GM18951 (cell line): ENCODE results near the gene PIK3R5.
"Not testable (repeated sequence)": the region's sequence is repeated elsewhere in the genome, so short reads cannot be mapped to it uniquely, and the experiment has no call there.

Experiments
- POLR2A ChIP-seq: IDR thresholded peaks from 4 replicates; pipeline ENCODE4 v1.6.1; 2011; ENCODE audit warnings: mild to moderate bottlenecking; ENCODE audit not compliant: insufficient read length, insufficient read depth; ENCODE audit errors: extremely low read depth
- in situ Hi-C: fragments of 300-500 bp; cut with MboI; formaldehyde crosslinking; loops from one replicate; pipeline ENCODE4 v1.12.0; 2022; ENCODE audit warnings: low sequenced_read_pairs, mixed read lengths, inconsistent platforms; ENCODE audit not compliant: unreplicated experiment

Gene PIK3R5

GRCh38 chr17:8862213-8863056 is 103.1 kb downstream of the PIK3R5 start:
- in situ Hi-C loops: no loop called here
- TF ChIP-seq POLR2A: no peak

- in situ Hi-C loops: no loop called here
- TF ChIP-seq POLR2A: no peak
Measured at GRCh38 chr17:8861495-8862181, 103.9 kb downstream of the PIK3R5 start.

DNA sequence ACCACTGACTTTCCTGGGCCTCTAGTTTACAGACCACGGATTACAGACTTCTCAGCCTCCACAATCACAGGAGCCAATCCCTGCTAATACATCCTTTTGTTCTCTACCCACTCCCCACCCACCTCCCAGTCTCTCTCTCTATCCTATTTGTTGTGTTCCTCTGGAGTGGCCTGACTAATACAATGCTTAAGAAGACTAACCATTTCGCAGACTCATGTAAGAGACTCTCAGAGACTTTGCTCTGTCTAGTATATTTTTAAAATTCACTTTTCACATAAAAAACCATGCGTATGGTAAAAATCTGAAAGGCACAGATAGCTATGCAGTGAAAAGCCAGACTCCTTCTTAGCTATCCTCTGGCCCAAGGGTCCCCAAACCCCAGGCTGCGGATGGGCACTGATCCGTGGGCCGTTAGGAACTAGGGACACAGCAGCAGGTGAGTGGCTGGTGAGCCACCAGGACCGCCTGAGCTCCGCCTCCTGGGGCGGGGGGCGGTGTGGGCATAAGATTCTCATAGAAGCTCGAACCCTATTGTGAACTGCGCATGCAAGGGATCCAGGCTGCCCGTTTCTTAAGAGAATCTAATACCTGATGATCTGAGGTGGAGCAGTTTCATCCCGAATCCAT is 105.6 kb downstream of the PIK3R5 start:
- in situ Hi-C loops: no loop called here
- no peak for TF ChIP-seq POLR2A

- no peak for TF ChIP-seq POLR2A
- in situ Hi-C loops: no loop called here
Measured at GRCh38 chr17:8859027-8859803, 106.3 kb downstream of the PIK3R5 start.

DNA sequence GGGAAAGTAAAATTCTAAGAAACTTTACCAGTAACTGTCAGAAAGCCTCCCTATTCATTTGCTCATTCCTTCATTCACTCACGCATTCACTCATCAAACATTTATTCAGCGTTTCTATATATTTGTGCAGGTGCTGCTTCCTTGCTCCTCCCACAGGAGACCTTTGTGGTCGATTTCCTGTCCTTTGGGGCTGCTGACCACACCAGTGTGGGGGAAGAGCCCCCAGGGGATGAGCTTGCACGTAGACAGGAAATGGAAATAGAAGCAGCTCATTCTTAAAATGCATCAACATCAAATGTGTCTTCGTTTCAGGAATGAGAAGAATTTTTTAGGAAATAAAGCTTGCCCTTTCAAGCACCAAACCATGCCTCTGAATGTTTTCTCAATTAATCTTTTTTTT is 107.6 kb downstream of the PIK3R5 start:
- peak; percentile 29 for TF ChIP-seq POLR2A
- in situ Hi-C loops: no loop called here

DNA sequence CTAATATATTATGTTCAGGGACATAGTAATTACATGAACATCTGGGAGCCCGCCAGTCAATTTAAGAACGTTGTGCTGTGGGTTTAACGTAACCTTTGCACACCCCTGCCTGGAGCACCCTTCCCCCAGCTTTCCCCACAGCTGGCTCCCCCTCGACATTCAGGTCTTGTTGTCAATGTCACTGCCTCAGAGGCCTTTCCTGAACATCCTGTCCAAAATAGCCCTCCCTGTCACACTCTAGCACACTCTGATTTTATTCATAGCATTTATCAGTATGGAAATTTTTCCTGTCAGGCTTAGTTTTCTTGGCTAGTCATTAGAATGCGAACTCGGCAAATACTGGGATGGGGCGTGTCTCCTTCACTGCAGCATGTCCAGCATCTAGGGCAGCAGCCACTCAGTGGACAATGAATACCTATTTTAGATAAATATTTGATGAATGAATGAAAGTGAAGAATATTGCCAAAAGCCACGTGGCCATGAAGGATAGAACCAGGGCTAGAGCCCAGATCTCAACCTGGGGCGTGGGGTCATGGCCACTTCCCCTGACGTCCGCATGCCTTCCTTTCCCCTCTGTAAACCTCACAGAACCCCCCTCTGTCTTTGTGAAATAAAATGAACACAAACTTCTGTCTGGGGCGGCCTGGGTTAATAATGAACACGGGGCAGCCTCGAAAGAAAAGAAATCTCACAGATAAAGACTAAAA is 108.5 kb downstream of the PIK3R5 start:
- TF ChIP-seq POLR2A: peak; percentile 36
- in situ Hi-C loops: no loop called here

DNA sequence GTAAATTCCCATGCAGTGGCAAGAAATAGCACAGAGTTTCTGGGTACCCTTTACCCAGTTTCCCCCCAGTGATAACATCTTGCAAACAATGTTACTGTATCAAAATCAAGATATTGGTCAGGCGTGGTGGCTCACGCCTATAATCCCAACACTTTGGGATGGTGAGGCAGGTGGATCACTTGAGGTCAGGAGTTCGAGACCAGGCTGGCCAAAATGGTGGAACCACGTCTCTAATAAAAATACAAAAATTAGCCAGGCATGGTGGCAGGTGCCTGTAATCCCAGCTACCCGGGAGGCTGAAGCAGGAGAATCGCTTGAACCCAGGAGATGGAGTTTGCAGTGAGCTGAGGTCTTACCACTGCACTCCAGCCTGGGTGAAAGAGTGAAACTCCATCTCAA is 109.3 kb downstream of the PIK3R5 start:
- in situ Hi-C loops: not testable (repeated sequence)

DNA sequence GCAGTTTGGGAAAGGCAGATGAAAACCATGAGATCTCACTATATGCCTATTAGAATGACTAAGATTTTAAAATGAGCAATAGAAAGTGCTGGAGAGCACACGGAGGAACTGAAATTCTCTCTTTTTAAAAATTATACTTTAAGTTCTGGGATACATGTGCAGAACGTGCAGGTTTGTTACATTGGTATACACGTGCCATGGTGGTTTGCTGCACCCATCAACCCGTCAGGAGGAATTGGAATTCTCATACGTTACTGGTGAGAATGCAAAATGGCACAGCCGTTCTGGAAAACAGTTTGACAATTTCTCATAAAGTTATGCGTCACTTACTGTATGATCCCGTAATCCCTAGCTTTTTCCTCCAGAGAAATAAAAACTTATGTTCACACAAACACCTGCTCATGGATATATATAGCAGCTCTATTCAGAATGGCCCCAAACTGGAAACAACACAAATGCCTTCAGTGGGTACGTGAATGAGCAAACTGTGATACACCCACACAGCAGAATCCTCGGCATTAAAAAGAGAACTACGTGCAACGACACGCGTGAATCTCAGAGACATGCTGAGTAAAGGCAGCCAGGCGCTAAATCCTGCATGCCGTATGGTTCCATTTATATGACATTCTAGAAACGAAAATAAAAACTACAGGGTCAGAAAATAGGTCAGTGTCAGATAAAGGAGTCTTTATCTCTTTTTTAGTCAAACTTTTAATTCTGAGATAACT is 109.9 kb downstream of the PIK3R5 start:
- in situ Hi-C loops: no loop called here

GRCh38 chr17:8851600-8851999 is 113.9 kb downstream of the PIK3R5 start:
- no peak for TF ChIP-seq POLR2A
- in situ Hi-C loops: no loop called here

More for the DNA sequence above, 109.9 kb downstream of the PIK3R5 start:
- TF ChIP-seq POLR2A: peak; percentile 30

DNA sequence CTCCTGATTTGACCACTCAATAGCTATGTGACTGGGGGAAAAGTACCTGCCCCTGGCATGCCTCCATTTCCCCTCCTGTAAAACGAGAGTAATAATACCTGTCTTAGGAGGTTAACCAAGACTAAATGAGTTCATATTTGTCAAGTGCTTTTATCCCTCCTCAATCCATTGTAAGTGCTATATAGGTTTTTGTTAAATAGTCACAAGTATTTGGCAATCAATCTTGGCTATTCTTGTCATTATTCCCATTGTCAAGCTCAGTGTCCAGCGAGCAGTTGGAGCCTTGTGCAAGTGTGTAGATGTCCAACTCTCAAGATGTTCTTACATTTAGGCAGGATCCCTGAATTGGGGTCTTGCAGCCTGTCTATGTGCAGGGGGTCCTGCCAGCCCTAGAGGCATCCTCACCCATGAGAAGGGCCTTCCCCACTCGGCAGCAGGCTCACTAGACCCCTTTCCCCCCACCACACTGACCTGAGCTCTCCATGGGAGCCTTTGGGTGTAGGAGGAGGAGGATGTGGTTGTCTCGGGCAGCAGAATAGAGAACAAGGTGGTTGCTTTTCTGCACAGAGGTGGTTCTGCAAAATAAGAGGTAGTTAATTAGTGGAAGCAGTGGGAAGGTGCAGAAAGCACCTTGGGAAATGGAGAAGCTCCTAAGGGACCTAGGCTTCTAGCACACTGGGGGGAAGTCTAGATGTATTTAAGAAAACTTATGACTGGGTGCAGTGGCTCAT is 116.0 kb downstream of the PIK3R5 start:
- no peak for TF ChIP-seq POLR2A
- in situ Hi-C loops: no loop called here

DNA sequence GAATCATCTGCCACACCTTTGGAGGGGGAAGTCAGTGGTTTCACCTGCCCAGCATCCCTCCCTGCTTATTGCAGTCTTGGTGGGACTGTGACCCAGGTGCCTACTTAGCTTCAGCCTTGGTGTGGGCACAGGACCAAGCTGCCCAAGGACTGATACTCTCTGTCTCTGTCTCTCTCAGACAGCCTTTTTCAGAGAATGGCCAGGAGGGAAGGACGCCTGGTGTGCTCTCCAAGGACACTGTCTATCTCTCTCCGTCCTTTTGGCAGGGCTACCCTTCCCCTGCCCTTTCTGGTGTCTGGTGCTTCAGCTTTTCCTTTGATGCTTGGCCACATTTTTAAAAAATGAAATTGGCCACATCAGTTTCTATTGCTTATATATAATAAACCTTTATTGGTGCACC is 117.6 kb downstream of the PIK3R5 start:
- TF ChIP-seq POLR2A: no peak
- in situ Hi-C loops: no loop called here

DNA sequence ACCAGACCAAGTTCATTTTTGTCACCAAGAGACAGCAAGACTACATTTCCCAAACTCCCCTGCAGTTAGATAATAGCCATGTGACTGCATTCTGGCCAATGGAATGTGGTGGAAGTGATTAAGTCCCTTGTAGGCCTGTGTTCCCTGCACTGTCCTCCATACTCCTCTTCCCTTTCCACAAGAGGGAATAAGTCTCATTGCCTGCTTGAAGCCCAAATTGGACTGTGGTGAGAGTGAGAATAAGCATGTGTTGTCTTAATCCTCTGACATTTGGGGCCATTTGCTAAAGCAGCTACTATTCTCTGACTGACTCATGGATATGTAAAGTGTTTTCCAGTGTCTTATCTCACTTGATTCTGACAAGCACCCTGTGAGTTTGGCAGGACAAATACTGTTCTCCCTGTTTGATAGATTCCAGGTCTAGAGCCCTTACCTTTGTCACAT is 118.7 kb downstream of the PIK3R5 start:
- in situ Hi-C loops: no loop called here

More for the DNA sequence above, 118.7 kb downstream of the PIK3R5 start:
- no peak for TF ChIP-seq POLR2A
